Naive B cell (primary cell): ENCODE measurements around the gene MICALL1. TPM values are rescaled to one million over a fixed set of nuclear protein-coding genes. Genes with fewer than 3 reads are reported as not detected.

ENCODE experiments used
- ATAC-seq, 2 donors: fragments of 150-1000 bp; cut with Tn5 transposase; 2 replicates each; pipeline ENCODE4 v1.10.0; 2021; ENCODE audit warnings: low read depth in 2 of 2, mild to moderate bottlenecking in 2 of 2, moderate library complexity in 2 of 2
- DNase-seq: peaks from one replicate; pipeline ENCODE4 v3.0.0; 2022
- H3K27ac Mint-ChIP-seq, 6 donors: one replicate each; pipeline ENCODE4 v1.8.0; 2020 to 2022; ENCODE audit warnings: mild to moderate bottlenecking in 6 of 6, mixed read lengths in 6 of 6, moderate library complexity in 5 of 6, inconsistent platforms in 2 of 6
- H3K27me3 Mint-ChIP-seq, 3 donors: one replicate each; pipeline ENCODE4 v1.8.0; 2021 to 2022; ENCODE audit warnings: mixed read lengths in 3 of 3, mild to moderate bottlenecking in 1 of 3
- H3K36me3 Mint-ChIP-seq, 2 donors: one replicate each; pipeline ENCODE4 v1.8.0; 2020 to 2022; ENCODE audit warnings: mixed read lengths in 2 of 2, inconsistent platforms in 1 of 2, mild to moderate bottlenecking in 1 of 2
- H3K4me1 Mint-ChIP-seq, 3 donors: one replicate each; pipeline ENCODE4 v1.8.0; 2020 to 2022; ENCODE audit warnings: mixed read lengths in 3 of 3, inconsistent platforms in 1 of 3, mild to moderate bottlenecking in 1 of 3, moderate library complexity in 1 of 3
- H3K4me3 Mint-ChIP-seq, 8 donors: one replicate each; pipeline ENCODE4 v1.8.0; 2020 to 2022; ENCODE audit warnings: mild to moderate bottlenecking in 8 of 8, mixed read lengths in 8 of 8, moderate library complexity in 8 of 8, inconsistent platforms in 2 of 8
- H3K9me3 Mint-ChIP-seq, 7 donors: one replicate each; pipeline ENCODE4 v1.8.0; 2020 to 2022; ENCODE audit warnings: mixed read lengths in 7 of 7, mild to moderate bottlenecking in 5 of 7, inconsistent platforms in 2 of 7, moderate library complexity in 1 of 7
- polyA plus RNA-seq, 6 donors: library from polyadenylated mRNA; unstranded; fragments of 300-500 nt; fragmentation: Illumina TruSeq; gene quantifications; one replicate each; pipeline ENCODE4 v1.2.3, GENCODE V29; 2021; ENCODE audit warnings: low read depth in 6 of 6

Gene MICALL1
- polyA plus RNA-seq, 6 donors from 2014 or later = 2.6 to 8.0 (median 3.1) TPM

GRCh38 chr22:37894939-37895670, 11.0 kb upstream of the MICALL1 start:
- DNase-seq = no peak
- Mint-ChIP-seq H3K27ac (peak overlapping the region in 4 of 6 donors; percentile 80 to 91 (median 86)), H3K27me3 (no peaks in the 10 kb centered on the region), H3K4me3 (peak overlapping the region in 1 of 8 donors; percentile 47), H3K9me3 (no peaks in the 10 kb centered on the region), H3K4me1 (peaks cover 11 to 22% (median 15%) of the 10 kb centered on the region in 3 donors), H3K36me3 (no peaks in the 10 kb centered on the region)
- no peak for ATAC-seq

GRCh38 chr22:37896181-37896592, 9.9 kb upstream of the MICALL1 start:
- H3K4me1 Mint-ChIP-seq = peaks cover 11 to 22% (median 15%) of the 10 kb centered on the region in 3 donors
- peak; percentile 48 for DNase-seq
- no peaks in the 10 kb centered on the region for H3K9me3 Mint-ChIP-seq
- peak; percentile 98 to 99 for ATAC-seq
- H3K36me3 Mint-ChIP-seq = no peaks in the 10 kb centered on the region
- H3K4me3 Mint-ChIP-seq = peak overlapping the region; percentile 23 to 83 (median 50)
- no peaks in the 10 kb centered on the region for H3K27me3 Mint-ChIP-seq
- H3K27ac Mint-ChIP-seq = peak overlapping the region; percentile 90 to 98 (median 94)

GRCh38 chr22:37896939-37897338, 9.2 kb upstream of the MICALL1 start:
- Mint-ChIP-seq H3K4me1 (peaks cover 11 to 22% (median 15%) of the 10 kb centered on the region in 3 donors), H3K27ac (peak overlapping the region in 5 of 6 donors; percentile 12 to 98 (median 91)), H3K9me3 (no peaks in the 10 kb centered on the region), H3K4me3 (peak overlapping the region in 3 of 8 donors; percentile 22 to 78 (median 55)), H3K27me3 (no peaks in the 10 kb centered on the region), H3K36me3 (no peaks in the 10 kb centered on the region)
- DNase-seq (no peak), ATAC-seq (no peak)

- Mint-ChIP-seq H3K4me3 (no peak overlapping the region), H3K27me3 (no peaks in the 10 kb centered on the region), H3K36me3 (no peaks in the 10 kb centered on the region), H3K4me1 (peaks cover 11 to 22% (median 15%) of the 10 kb centered on the region in 3 donors), H3K27ac (peak overlapping the region in 4 of 6 donors; percentile 30 to 91 (median 66)), H3K9me3 (no peaks in the 10 kb centered on the region)
- DNase-seq = no peak
- no peak for ATAC-seq
These were observed 8.3 kb upstream of the MICALL1 start for GRCh38 chr22:37897807-37898206.

GRCh38 chr22:37898441-37899181, 7.5 kb upstream of the MICALL1 start:
- Mint-ChIP-seq H3K27me3 (no peaks in the 10 kb centered on the region), H3K36me3 (no peaks in the 10 kb centered on the region), H3K4me3 (no peak overlapping the region), H3K4me1 (peaks cover 10 to 22% (median 13%) of the 10 kb centered on the region in 3 donors), H3K27ac (peak overlapping the region in 2 of 6 donors; percentile 66), H3K9me3 (no peaks in the 10 kb centered on the region)
- no peak for ATAC-seq
- no peak for DNase-seq

- DNase-seq = no peak
- peaks cover 26 to 35% (median 29%) of the 10 kb centered on the region in 3 donors for H3K4me1 Mint-ChIP-seq
These were observed 1.2 kb upstream of the MICALL1 start for GRCh38 chr22:37904572-37905533.

GRCh38 chr22:37906364-37907008, 389 bp downstream of the MICALL1 start:
- H3K4me1 Mint-ChIP-seq = peaks cover 30 to 40% (median 33%) of the 10 kb centered on the region in 3 donors
- DNase-seq = peak; percentile 33
- peak overlapping the region in 4 of 6 donors; percentile 56 to 63 (median 58) for H3K27ac Mint-ChIP-seq

More at GRCh38 chr22:37904572-37905533, 1.2 kb upstream of the MICALL1 start:
- H3K36me3 Mint-ChIP-seq = no peaks in the 10 kb centered on the region
- H3K27ac Mint-ChIP-seq = peak overlapping the region; percentile 54 to 94 (median 74)
- no peak for ATAC-seq
- no peaks in the 10 kb centered on the region for H3K9me3 Mint-ChIP-seq
- peak overlapping the region; percentile 73 to 93 (median 86) for H3K4me3 Mint-ChIP-seq
- H3K27me3 Mint-ChIP-seq = no peaks in the 10 kb centered on the region

GRCh38 chr22:37907036-37907954, 1.2 kb downstream of the MICALL1 start:
- Mint-ChIP-seq H3K27ac (peak overlapping the region in 5 of 6 donors; percentile 59 to 84 (median 63)), H3K36me3 (no peaks in the 10 kb centered on the region), H3K9me3 (no peaks in the 10 kb centered on the region), H3K27me3 (no peaks in the 10 kb centered on the region), H3K4me1 (peaks cover 30 to 40% (median 33%) of the 10 kb centered on the region in 3 donors), H3K4me3 (peak overlapping the region; percentile 85 to 92 (median 88))
- no peak for DNase-seq
- no peak for ATAC-seq

More at GRCh38 chr22:37906364-37907008, 389 bp downstream of the MICALL1 start:
- no peaks in the 10 kb centered on the region for H3K36me3 Mint-ChIP-seq
- H3K9me3 Mint-ChIP-seq = no peaks in the 10 kb centered on the region
- H3K27me3 Mint-ChIP-seq = no peaks in the 10 kb centered on the region
- ATAC-seq = peak; percentile 45 to 50
- H3K4me3 Mint-ChIP-seq = peak overlapping the region; percentile 85 to 92 (median 88)

GRCh38 chr22:37909766-37910165, 3.7 kb downstream of the MICALL1 start:
- ATAC-seq = no peak
- Mint-ChIP-seq H3K4me3 (peak overlapping the region in 1 of 8 donors; percentile 70), H3K4me1 (peaks cover 33 to 40% (median 36%) of the 10 kb centered on the region in 3 donors), H3K27ac (no peak overlapping the region), H3K36me3 (no peaks in the 10 kb centered on the region), H3K9me3 (no peaks in the 10 kb centered on the region), H3K27me3 (no peaks in the 10 kb centered on the region)
- DNase-seq = no peak

GRCh38 chr22:37910890-37911672, 5.0 kb downstream of the MICALL1 start:
- H3K27me3 Mint-ChIP-seq = no peaks in the 10 kb centered on the region
- peak overlapping the region in 1 of 8 donors; percentile 47 for H3K4me3 Mint-ChIP-seq
- H3K9me3 Mint-ChIP-seq = no peaks in the 10 kb centered on the region
- peaks cover 24 to 31% (median 30%) of the 10 kb centered on the region in 3 donors for H3K4me1 Mint-ChIP-seq
- ATAC-seq (no peak), DNase-seq (no peak)
- H3K27ac Mint-ChIP-seq = peak overlapping the region in 1 of 6 donors; percentile 35
- H3K36me3 Mint-ChIP-seq = no peaks in the 10 kb centered on the region

GRCh38 chr22:37911697-37912096, 5.6 kb downstream of the MICALL1 start:
- ATAC-seq (no peak), DNase-seq (no peak)
- Mint-ChIP-seq H3K36me3 (peaks cover 0 to 6% of the 10 kb centered on the region in 2 donors), H3K4me3 (peak overlapping the region in 1 of 8 donors; percentile 47), H3K4me1 (peaks cover 24 to 31% (median 30%) of the 10 kb centered on the region in 3 donors), H3K27me3 (no peaks in the 10 kb centered on the region), H3K27ac (peak overlapping the region in 1 of 6 donors; percentile 54), H3K9me3 (no peaks in the 10 kb centered on the region)
